Ovary (tissue), 9 donors: ENCODE measurements around the gene ABCF1. TPM values are rescaled to one million over a fixed set of nuclear protein-coding genes. Genes with fewer than 3 reads are reported as not detected.

ENCODE experiments used
- DNase-seq, 5 donors: peaks; one replicate each; pipeline ENCODE4 v3.0.0-alpha.2; 2019 to 2020
- H3K27ac ChIP-seq, 2 donors: fragments of 200-600 bp; one replicate each; pipeline versions ENCODE4 v1.5.1 to v1.8.0; 2019 to 2022
- H3K27me3 ChIP-seq: fragments of 200-600 bp; one replicate; pipeline ENCODE4 v1.8.0; 2022
- H3K36me3 ChIP-seq: fragments of 200-600 bp; sonication (generic); one replicate; pipeline ENCODE4 v1.5.1; 2019
- H3K4me1 ChIP-seq: one replicate; pipeline ENCODE4 v1.8.1; 2013; ENCODE audit warnings: mild to moderate bottlenecking, moderate library complexity; ENCODE audit not compliant: insufficient read depth
- H3K4me3 ChIP-seq: fragments of 200-600 bp; sonication (generic); one replicate; pipeline ENCODE4 v1.5.1; 2017
- H3K9me3 ChIP-seq, 2 donors: fragments of 200-600 bp in 1 of 2; sonication (generic) in 1 of 2; one replicate each; pipeline versions ENCODE4 v1.5.1 to v1.8.1; 2013 to 2019; ENCODE audit warnings: mild to moderate bottlenecking in 1 of 2, moderate library complexity in 1 of 2
- EP300 ChIP-seq: sonication (generic); formaldehyde crosslinking; IDR thresholded peaks from one replicate; pipeline ENCODE4 v1.6.1; 2017; ENCODE audit warnings: antibody characterized with exemption
- POLR2A ChIP-seq: fragments of 450-650 bp; IDR thresholded peaks from one replicate; pipeline ENCODE4 v1.6.1; 2017; ENCODE audit warnings: antibody characterized with exemption, mild to moderate bottlenecking, moderate library complexity
- WGBS, 3 donors: extraction: QIAGEN DNeasy Blood & Tissue Kit in 1 of 3; methylation state at CpG; one replicate each; pipeline versions ENCODE4 v1.1.5 to v1.1.7; 2013 to 2017; 5-methylcytosine and 5-hydroxymethylcytosine counted together
- intact Hi-C, 4 donors: fragments of 100-400 bp; cut with DNase I; formaldehyde crosslinking; loops; one replicate each; pipeline versions ENCODE4 v1.11.0 to v1.15.1; 2022 to 2023
- polyA plus RNA-seq, 2 donors: library from polyadenylated mRNA; stranded (reverse); fragments of 200-250 nt in 1 of 2; fragments of 350-450 nt in 1 of 2; fragmentation: Illumina TruSeq in 1 of 2; extraction: RNeasy Lipid Tissue Mini Kit (QIAGEN cat#74804) in 1 of 2; gene quantifications; one replicate each; pipeline ENCODE4 v1.2.3, GENCODE V29; 2013 to 2014
- total RNA-seq, 7 donors: library from RNA; depleted of rRNA in 2 of 7; stranded (reverse); fragments of >200 nt in 2 of 7; fragmentation: NEBNext Ultra II Directional in 3 of 7; extraction: Animal tissue kit (Norgen Biotek cat#: 25700) in 3 of 7; gene quantifications; one replicate each; pipeline versions ENCODE4 v1.1.0 to v1.2.4, GENCODE V29; 2016 to 2023
- TF ChIP-seq, protein P1 (sequence below), 3 donors: fragments of 450-650 bp in 2 of 3; fragments of 200-600 bp in 1 of 3; IDR thresholded peaks; one replicate each; pipeline versions ENCODE4 v1.5.1 to v1.8.0; 2016 to 2022; ENCODE audit warnings: antibody characterized with exemption in 3 of 3, mild to moderate bottlenecking in 1 of 3
- donor health status: DM: no; HTN: no; CAD: no; lungs with moderate emphysema.
- donor health status: DM: no; HTN: no; CAD: no.
- donor health status: Bipolar disorder and iron deficiency.
- donor health status: DM: yes; HTN: yes; CAD: no.
- donor health status: DM: no; HTN: no; CAD: no.
- donor health status: DM: yes; HTN: yes; CAD: no.

The ABCF1 gene
- total and polyA plus RNA-seq, 9 donors: 16.3 to 60.6 (median 36.0) TPM

DNA sequence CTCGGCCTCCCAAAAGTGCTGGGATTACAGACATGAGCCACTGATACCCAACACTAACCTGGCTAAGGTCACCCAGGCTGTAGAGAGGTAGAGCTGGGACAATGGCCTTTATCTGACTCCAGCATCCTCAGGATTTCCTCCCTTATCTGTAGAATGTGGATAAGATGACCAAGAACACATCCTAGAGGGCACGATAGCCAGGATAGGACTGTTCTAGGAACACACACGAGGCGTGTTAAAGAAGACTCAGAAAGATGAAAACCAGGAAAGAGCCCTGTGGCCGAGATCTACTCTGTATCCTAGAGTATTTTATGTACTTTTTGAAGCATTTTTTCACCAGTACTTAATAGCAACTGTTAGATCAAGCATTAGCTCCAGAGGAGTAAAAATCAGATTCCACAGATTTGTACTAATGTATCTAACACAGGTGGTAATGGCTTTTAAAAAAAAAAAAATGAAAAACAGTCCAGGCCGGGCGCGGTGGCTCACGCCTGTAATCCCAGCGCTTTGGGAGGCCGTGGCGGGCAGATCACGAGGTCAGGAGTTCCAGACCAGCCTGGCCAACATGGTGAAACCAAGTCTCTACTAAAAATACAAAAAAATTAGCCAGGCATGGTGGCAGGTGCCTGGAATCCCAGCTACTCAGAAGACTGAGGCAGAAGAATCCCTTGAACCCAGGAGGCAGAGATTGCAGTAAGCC, 28.5 kb downstream of the ABCF1 start:
- 68 to 78% (median 70%) methylated on average over 13 of the region's 13 CpGs for WGBS, 3 donors
- no peaks in the 10 kb centered on the region for H3K27me3 ChIP-seq
- TF ChIP-seq, protein P1, sequence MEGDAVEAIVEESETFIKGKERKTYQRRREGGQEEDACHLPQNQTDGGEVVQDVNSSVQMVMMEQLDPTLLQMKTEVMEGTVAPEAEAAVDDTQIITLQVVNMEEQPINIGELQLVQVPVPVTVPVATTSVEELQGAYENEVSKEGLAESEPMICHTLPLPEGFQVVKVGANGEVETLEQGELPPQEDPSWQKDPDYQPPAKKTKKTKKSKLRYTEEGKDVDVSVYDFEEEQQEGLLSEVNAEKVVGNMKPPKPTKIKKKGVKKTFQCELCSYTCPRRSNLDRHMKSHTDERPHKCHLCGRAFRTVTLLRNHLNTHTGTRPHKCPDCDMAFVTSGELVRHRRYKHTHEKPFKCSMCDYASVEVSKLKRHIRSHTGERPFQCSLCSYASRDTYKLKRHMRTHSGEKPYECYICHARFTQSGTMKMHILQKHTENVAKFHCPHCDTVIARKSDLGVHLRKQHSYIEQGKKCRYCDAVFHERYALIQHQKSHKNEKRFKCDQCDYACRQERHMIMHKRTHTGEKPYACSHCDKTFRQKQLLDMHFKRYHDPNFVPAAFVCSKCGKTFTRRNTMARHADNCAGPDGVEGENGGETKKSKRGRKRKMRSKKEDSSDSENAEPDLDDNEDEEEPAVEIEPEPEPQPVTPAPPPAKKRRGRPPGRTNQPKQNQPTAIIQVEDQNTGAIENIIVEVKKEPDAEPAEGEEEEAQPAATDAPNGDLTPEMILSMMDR (IDR thresholded peaks at IDR 0.05): no peak
- TF ChIP-seq POLR2A (no peak), EP300 (no peak)
- intact Hi-C loops: no loop called here
- H3K9me3 ChIP-seq: no peaks in the 10 kb centered on the region
- no peak for DNase-seq
- H3K4me1 ChIP-seq: no peaks in the 10 kb centered on the region
- H3K36me3 ChIP-seq: no peaks in the 10 kb centered on the region
- no peak overlapping the region for H3K4me3 ChIP-seq
- H3K27ac ChIP-seq: no peak overlapping the region

DNA sequence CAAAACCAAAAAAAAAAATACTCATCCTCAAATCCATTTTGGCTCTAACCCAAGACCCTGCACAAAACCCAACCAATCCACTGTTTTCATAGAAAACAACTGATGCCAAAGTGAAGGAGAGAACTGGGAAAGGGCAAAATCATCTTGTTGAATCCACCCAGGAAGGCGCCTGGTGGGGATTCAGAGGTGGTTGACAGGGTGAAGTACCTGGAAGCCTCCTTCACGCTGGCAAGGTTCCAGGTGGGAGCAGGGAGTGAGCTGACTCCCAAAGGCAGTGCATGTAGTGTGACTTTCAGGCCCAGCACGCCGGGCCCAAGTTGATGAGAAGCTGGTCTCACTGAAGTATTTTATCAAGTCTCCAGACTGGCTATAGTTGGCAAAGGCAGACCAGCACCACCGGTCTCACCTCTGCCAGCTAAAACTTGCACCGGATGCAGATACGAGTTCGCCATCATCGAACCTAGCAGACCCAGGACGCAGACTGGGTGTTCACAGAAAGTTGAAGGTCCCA, 29.3 kb downstream of the ABCF1 start:
- Histone ChIP-seq H3K27ac (no peak overlapping the region), H3K4me3 (no peak overlapping the region), H3K4me1 (no peaks in the 10 kb centered on the region), H3K9me3 (no peaks in the 10 kb centered on the region), H3K27me3 (no peaks in the 10 kb centered on the region), H3K36me3 (no peaks in the 10 kb centered on the region)
- intact Hi-C loops: no loop called here
- WGBS, 3 donors: 53 to 64% (median 62%) methylated on average over 10 of the region's 10 CpGs
- TF ChIP-seq POLR2A (no peak), EP300 (no peak)
- TF ChIP-seq, protein P1 (IDR thresholded peaks at IDR 0.05): no peak
- DNase-seq: peak in 3 of 5 donors; percentile 56 to 58 (median 58)

DNA sequence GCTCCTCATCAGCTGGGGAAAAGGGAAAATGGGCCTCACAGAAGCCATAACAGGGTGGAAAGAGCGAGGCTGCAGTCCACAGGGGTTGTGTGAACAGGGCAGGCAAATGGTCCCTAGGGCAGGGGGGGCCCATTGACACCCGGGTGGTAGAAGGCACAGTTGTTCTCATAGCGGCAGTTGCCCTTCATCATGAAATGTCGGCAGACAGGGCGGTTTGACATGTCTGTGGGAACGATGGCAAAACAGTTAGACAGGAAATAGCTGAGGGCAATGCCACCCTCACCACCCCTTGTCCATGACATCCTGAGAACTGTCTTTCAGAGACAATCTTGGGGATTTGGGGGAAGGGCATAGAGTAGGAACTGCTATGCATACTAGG, 30.2 kb downstream of the ABCF1 start:
- intact Hi-C loops: no loop called here
- no peak overlapping the region for H3K4me3 ChIP-seq
- WGBS, 3 donors: 66 to 72% (median 70%) methylated on average over 6 of the region's 6 CpGs

DNA sequence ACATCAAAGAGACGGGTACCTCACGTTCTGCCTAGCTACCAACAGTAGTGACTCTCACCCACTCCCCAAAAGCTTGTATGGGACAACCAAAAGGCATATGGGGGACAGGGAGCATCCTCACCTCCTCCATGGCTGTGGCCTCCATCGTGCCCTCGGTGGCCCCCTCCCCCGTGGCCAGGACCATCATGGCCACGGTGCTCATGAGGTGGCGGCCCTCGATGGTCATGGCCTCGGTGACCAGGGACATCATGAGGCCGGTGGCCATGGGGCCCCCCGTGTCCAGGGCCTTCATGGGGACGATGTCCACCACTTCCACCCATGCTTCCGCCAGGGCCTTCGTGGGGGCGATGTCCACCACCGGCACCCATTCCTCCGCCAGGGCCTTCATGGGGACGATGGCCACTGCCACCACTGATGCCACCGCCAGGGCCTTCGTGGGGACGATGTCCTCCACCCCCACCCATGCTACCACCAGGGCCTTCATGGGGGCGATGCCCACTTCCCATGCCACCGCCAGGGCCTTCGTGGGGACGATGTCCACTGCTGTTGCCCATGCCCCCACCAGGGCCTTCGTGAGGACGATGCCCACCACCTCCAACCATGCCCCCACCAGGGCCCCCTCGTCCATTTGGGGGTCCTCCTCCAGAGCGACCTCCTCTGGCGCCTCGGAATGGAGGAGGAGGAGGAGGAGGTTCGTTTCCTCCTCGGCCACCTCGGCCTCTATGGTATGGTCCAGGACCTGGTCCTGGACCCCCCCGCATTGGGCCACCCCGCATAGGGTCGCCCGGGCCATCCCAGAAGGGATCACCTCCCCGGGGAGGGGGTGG, 30.8 kb downstream of the ABCF1 start:
- Histone ChIP-seq H3K27me3 (no peaks in the 10 kb centered on the region), H3K4me3 (no peak overlapping the region), H3K36me3 (no peaks in the 10 kb centered on the region), H3K9me3 (no peaks in the 10 kb centered on the region), H3K4me1 (no peaks in the 10 kb centered on the region), H3K27ac (no peak overlapping the region)
- WGBS, 3 donors: 86 to 92% (median 91%) methylated on average over 29 to 39 of the region's 39 CpGs
- intact Hi-C loops: no loop called here
- DNase-seq: no peak
- no peak for TF ChIP-seq EP300
- no peak for TF ChIP-seq POLR2A
- TF ChIP-seq, protein P1 (IDR thresholded peaks at IDR 0.05): no peak

More for the DNA sequence above, 30.2 kb downstream of the ABCF1 start:
- Histone ChIP-seq H3K9me3 (no peaks in the 10 kb centered on the region), H3K27me3 (no peaks in the 10 kb centered on the region), H3K27ac (no peak overlapping the region), H3K36me3 (no peaks in the 10 kb centered on the region), H3K4me1 (no peaks in the 10 kb centered on the region)
- TF ChIP-seq EP300 (no peak), POLR2A (no peak)
- TF ChIP-seq, protein P1 (IDR thresholded peaks at IDR 0.05): no peak
- no peak for DNase-seq
